A549 (cell line): ENCODE measurements around the gene PLD5. TPM values are rescaled to one million over a fixed set of nuclear protein-coding genes. Genes with fewer than 3 reads are reported as not detected.
A peak's percentile ranks its signal among the peaks of the same experiment; 100 is the strongest.

Experiments
- ATAC-seq, 2 experiments: fragments of 200-7000 bp in 1 of 2; fragments of >200 bp in 1 of 2; cut with Nextera tagmentation in 1 of 2; cut with Tn5 transposase in 1 of 2; 3 replicates each; pipeline versions ENCODE4 v1.8.0 to v1.9.1; 2018 to 2020; ENCODE audit warnings: mild to moderate bottlenecking in 1 of 2, moderate library complexity in 1 of 2
- CTCF ChIA-PET: fragments of 300-600 bp; sonication (Branson Sonifier 250); formaldehyde crosslinking; extraction: SDS; loops from one replicate; lab custom pipeline; 2021; ENCODE audit warnings: antibody characterized with exemption, inconsistent platforms; lab: Yijun Ruan, JAX
- POLR2A ChIA-PET: fragments of 350-600 bp; formaldehyde crosslinking; extraction: SDS; loops from one replicate; lab custom pipeline; 2021; ENCODE audit warnings: antibody characterized with exemption, inconsistent platforms; lab: Yijun Ruan, JAX
- DNase-seq, 2 experiments: peaks; one replicate each; pipeline versions ENCODE4 v3.0.0 to v3.0.0-alpha.2; 2011 to 2016; ENCODE audit warnings: low read depth in 1 of 2, low spot score in 1 of 2
- FAIRE-seq: peaks from 2 replicates; lab custom pipeline; 2011; peaks lifted over from hg19 to GRCh38; lab: Jason Lieb, UNC
- H3K27ac ChIP-seq, 2 experiments: fragments of >200 bp; sonication (Bioruptor Twin); formaldehyde crosslinking; 3 replicates each; pipeline ENCODE4 v1.5.1; 2016 to 2017
- H3K4me1 ChIP-seq: fragments of >200 bp; sonication (Bioruptor Twin); formaldehyde crosslinking; 3 replicates; pipeline ENCODE4 v1.6.1; 2016
- H3K4me2 ChIP-seq: fragments of >200 bp; sonication (Bioruptor Twin); formaldehyde crosslinking; 3 replicates; pipeline ENCODE4 v1.6.1; 2016
- H3K4me3 ChIP-seq: fragments of >200 bp; sonication (Bioruptor Twin); formaldehyde crosslinking; 3 replicates; pipeline ENCODE4 v1.5.1; 2016
- H3K9me3 ChIP-seq: fragments of >200 bp; sonication (Bioruptor Twin); formaldehyde crosslinking; 3 replicates; pipeline ENCODE4 v1.6.1; 2016
- CBX2 ChIP-seq: fragments of 200-600 bp; sonication (generic); IDR thresholded peaks from 2 replicates; pipeline ENCODE4 v1.6.1; 2016; ENCODE audit warnings: low read depth, mild to moderate bottlenecking, borderline replicate concordance
- CHD4 ChIP-seq: fragments of 200-600 bp; sonication (generic); IDR thresholded peaks from 2 replicates; pipeline ENCODE4 v1.6.1; 2016; ENCODE audit warnings: antibody characterized with exemption, mild to moderate bottlenecking, borderline replicate concordance
- CTCF ChIP-seq: fragments of >200 bp; sonication (Bioruptor Twin); formaldehyde crosslinking; IDR thresholded peaks from 3 replicates; pipeline ENCODE4 v1.5.1; 2016
- EHF ChIP-seq: fragments of 250-450 bp; sonication (Bioruptor Pico); IDR thresholded peaks from 2 replicates; pipeline ENCODE4 v1.5.0; 2020; ENCODE audit warnings: mild to moderate bottlenecking
- ELK1 ChIP-seq: fragments of 150-350 bp; IDR thresholded peaks from 2 replicates; pipeline ENCODE4 v1.6.1; 2014; ENCODE audit warnings: low read depth, mild to moderate bottlenecking, low read length
- EP300 ChIP-seq, 2 experiments: fragments of >200 bp; sonication (Bioruptor Twin); formaldehyde crosslinking; IDR thresholded peaks; 2 replicates in 1 of 2; 3 replicates in 1 of 2; pipeline ENCODE4 v1.6.1; 2016 to 2017
- ESRRA ChIP-seq: fragments of 150-350 bp; IDR thresholded peaks from 2 replicates; pipeline ENCODE4 v1.6.1; 2014; ENCODE audit warnings: mild to moderate bottlenecking, low read length, borderline replicate concordance
- FOSB ChIP-seq: fragments of 250-450 bp; sonication (Bioruptor Pico); IDR thresholded peaks from 2 replicates; pipeline ENCODE4 v1.5.0; 2020; ENCODE audit warnings: mild to moderate bottlenecking, moderate library complexity
- HDAC2 ChIP-seq: fragments of 200-600 bp; sonication (generic); IDR thresholded peaks from 2 replicates; pipeline ENCODE4 v1.6.1; 2016
- HOXA7 ChIP-seq: fragments of 250-450 bp; sonication (Bioruptor Pico); IDR thresholded peaks from 2 replicates; pipeline ENCODE4 v1.5.0; 2020; ENCODE audit warnings: mild to moderate bottlenecking, moderate library complexity
- JUN ChIP-seq, 2 experiments: fragments of >200 bp; sonication (Bioruptor Twin); formaldehyde crosslinking; IDR thresholded peaks; 2 replicates in 1 of 2; 3 replicates in 1 of 2; pipeline ENCODE4 v1.6.1; 2016 to 2017
- KDM5A ChIP-seq: fragments of 200-600 bp; sonication (generic); IDR thresholded peaks from 2 replicates; pipeline ENCODE4 v1.6.1; 2016; ENCODE audit warnings: antibody characterized with exemption, mild to moderate bottlenecking
- MAZ ChIP-seq: fragments of 150-350 bp; IDR thresholded peaks from 2 replicates; pipeline ENCODE4 v1.6.1; 2014; ENCODE audit warnings: antibody characterized with exemption, low read depth, low read length, borderline replicate concordance
- NPAS2 ChIP-seq: fragments of 250-450 bp; sonication (Bioruptor Pico); IDR thresholded peaks from 2 replicates; pipeline ENCODE4 v1.8.0; 2022; ENCODE audit warnings: mild to moderate bottlenecking, moderate library complexity, borderline replicate concordance
- POLR2AphosphoS2 ChIP-seq: conservative IDR thresholded peaks from 2 replicates; pipeline ENCODE4 v1.6.1; 2012; ENCODE audit warnings: low read length, improper control_type of control experiment, inconsistent platforms
- RAD21 ChIP-seq, 2 experiments: fragments of >200 bp in 1 of 2; sonication (Bioruptor Twin) in 1 of 2; formaldehyde crosslinking in 1 of 2; IDR thresholded peaks in 1 of 2; conservative IDR thresholded peaks in 1 of 2; 2 replicates in 1 of 2; 3 replicates in 1 of 2; pipeline ENCODE4 v1.6.1; 2012 to 2018; ENCODE audit warnings: inconsistent platforms in 1 of 2
- SMC3 ChIP-seq: fragments of >200 bp; sonication (Bioruptor Twin); formaldehyde crosslinking; IDR thresholded peaks from 3 replicates; pipeline ENCODE4 v1.6.1; 2018; ENCODE audit warnings: inconsistent platforms
- SREBF2 ChIP-seq: fragments of 450-650 bp; IDR thresholded peaks from 2 replicates; pipeline ENCODE4 v1.6.1; 2014; ENCODE audit warnings: mild to moderate bottlenecking, moderate library complexity
- ZNF302 ChIP-seq: fragments of 250-450 bp; sonication (Bioruptor Pico); IDR thresholded peaks from 2 replicates; pipeline ENCODE4 v1.9.0; 2021; ENCODE audit warnings: inconsistent platforms, mild to moderate bottlenecking, moderate library complexity
- WGBS: methylation state at CpG from one replicate; pipeline ENCODE4 v1.1.6; 2017; ENCODE audit errors: missing lambda C conversion rate; 5-methylcytosine and 5-hydroxymethylcytosine counted together
- polyA plus RNA-seq, 4 experiments: library from polyadenylated mRNA; depleted of rRNA in 3 of 4; stranded (reverse); fragments of >200 nt; fragmentation: RNase III in 1 of 4; extraction: RNeasy Plus Mini Kit Qiagen cat#74134 plus additional on column Dnase treatment in 1 of 4; gene quantifications; 2 replicates in 3 of 4; 3 replicates in 1 of 4; pipeline ENCODE4 v1.2.3, GENCODE V29; 2011 to 2017

PLD5 gene
- polyA plus RNA-seq, 2 of the 4 experiments (the other 2 are of a cell fraction), result 1.5 to 1.7 TPM

GRCh38 chr1:242456726-242457269, 67.7 kb downstream of the PLD5 start:
- FAIRE-seq (no peak), ATAC-seq (no peak), DNase-seq (no peak)
- no peak overlapping the region for H3K27ac ChIP-seq
- WGBS, result 80% methylated on average over 11 of the region's 11 CpGs
- H3K9me3 ChIP-seq, result no peaks in the 10 kb centered on the region
- ChIA-PET POLR2A (no interaction called here), CTCF (interaction anchor here (2.6 kb wide), 1 partner anchor 12 kb away, joined by 20 read pairs; no protein-coding TSS in a partner anchor)
- H3K4me2 ChIP-seq, result no peak overlapping the region
- TF ChIP-seq SREBF2 (no peak), EHF (CRISPR knock-in tag) (no peak), JUN (IDR thresholded peaks at IDR 0.05) (no peak), EP300 (IDR thresholded peaks at IDR 0.05) (no peak), POLR2AphosphoS2 (no peak), SMC3 (no peak), CHD4 (no peak), ESRRA (no peak), CBX2 (no peak), CTCF (no peak), NPAS2 (CRISPR knock-in tag) (no peak), KDM5A (no peak), FOSB (CRISPR knock-in tag) (no peak), ELK1 (no peak), HOXA7 (CRISPR knock-in tag) (no peak), MAZ (no peak), ZNF302 (CRISPR knock-in tag) (no peak)
- H3K4me3 ChIP-seq, result no peak overlapping the region
- no peaks in the 10 kb centered on the region; the same call in 2 of the 3 replicates for H3K4me1 ChIP-seq

- no peaks in the 10 kb centered on the region; the same call in 2 of the 3 replicates for H3K4me1 ChIP-seq
- DNase-seq (no peak), ATAC-seq (no peak; a peak in 1 of 6 replicates), FAIRE-seq (no peak)
- peak overlapping the region; percentile 65 for H3K4me2 ChIP-seq
- POLR2A ChIA-PET, result no interaction called here
- WGBS, result 0% methylated on average over 1 of the region's 1 CpG
- H3K9me3 ChIP-seq, result no peaks in the 10 kb centered on the region
- CTCF ChIA-PET, result interaction anchor here (0.6 to 3.6 kb wide), 20 partner anchors 10 to 1071 kb away, joined by 3 to 27 read pairs (median 4); no protein-coding TSS in a partner anchor
- H3K4me3 ChIP-seq, result no peak overlapping the region
- no peak overlapping the region; a peak in 1 of 6 replicates for H3K27ac ChIP-seq
- TF ChIP-seq CTCF (peak; percentile 31; the same call in 1 of the 3 replicates), HDAC2 (no peak), RAD21 (conservative IDR thresholded peaks at IDR 0.05 in 1 of 2, IDR thresholded peaks at IDR 0.05 in 1 of 2) (peak in 1 of 2 experiments; percentile 11; a peak in 1 of 5 replicates)
These were observed 69.5 kb downstream of the PLD5 start for GRCh38 chr1:242455052-242455361.
